ENCODE data around the gene COG6.

COG6 gene

DNA sequence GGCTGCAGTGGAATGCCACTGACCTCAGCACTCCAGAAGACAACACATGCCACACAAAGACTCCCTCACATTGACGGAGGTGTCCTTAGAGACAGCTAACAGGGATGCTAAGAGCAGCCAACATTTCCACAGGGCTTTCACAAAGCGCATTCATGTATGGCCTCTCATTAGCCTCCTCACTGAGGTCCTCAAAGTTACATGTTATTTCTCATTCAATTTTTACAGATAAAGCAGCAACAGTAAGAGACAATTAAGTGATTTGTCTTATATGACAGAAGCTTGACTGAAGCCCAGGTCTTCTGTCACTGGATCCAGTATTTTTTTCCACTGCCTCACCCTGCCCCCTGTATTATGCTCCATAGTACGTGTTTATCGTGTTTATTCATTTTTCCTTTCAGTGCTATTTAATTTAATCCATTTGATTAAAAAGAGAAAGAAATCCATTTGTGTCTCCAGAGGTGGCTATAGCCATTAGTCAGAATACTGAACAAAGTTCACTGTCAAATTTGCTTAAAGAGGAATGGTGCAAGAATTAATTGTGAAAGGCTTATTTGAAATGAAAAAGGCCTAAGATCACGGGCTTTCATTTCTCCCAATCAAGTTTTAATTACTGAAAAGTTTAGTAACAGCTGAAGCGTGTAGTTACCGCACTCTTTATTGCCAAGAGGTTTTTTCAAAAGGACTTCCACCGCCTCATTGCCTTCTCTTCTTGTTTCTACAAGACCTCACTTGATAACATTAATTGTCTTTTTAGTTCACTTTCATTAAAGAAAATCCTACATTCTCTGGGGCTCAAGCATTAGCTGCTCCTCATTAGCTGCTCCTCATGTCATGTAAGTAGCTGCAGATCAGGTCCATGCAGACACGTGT, 115.0 kb downstream of the COG6 start:
- DNase-seq (ENCODE audit: low spot score): no peak

- DNase-seq (ENCODE audit: low spot score): no peak
These were observed 118.4 kb downstream of the COG6 start for GRCh38 chr13:39773833-39774232.

GRCh38 chr13:39776439-39776838, 121.0 kb downstream of the COG6 start:
- DNase-seq (ENCODE audit: low spot score): no peak

GRCh38 chr13:39777021-39777420, 121.6 kb downstream of the COG6 start:
- no peak for DNase-seq (ENCODE audit: low spot score)

GRCh38 chr13:39777527-39778061, 122.1 kb downstream of the COG6 start:
- DNase-seq (ENCODE audit: low spot score): no peak

DNA sequence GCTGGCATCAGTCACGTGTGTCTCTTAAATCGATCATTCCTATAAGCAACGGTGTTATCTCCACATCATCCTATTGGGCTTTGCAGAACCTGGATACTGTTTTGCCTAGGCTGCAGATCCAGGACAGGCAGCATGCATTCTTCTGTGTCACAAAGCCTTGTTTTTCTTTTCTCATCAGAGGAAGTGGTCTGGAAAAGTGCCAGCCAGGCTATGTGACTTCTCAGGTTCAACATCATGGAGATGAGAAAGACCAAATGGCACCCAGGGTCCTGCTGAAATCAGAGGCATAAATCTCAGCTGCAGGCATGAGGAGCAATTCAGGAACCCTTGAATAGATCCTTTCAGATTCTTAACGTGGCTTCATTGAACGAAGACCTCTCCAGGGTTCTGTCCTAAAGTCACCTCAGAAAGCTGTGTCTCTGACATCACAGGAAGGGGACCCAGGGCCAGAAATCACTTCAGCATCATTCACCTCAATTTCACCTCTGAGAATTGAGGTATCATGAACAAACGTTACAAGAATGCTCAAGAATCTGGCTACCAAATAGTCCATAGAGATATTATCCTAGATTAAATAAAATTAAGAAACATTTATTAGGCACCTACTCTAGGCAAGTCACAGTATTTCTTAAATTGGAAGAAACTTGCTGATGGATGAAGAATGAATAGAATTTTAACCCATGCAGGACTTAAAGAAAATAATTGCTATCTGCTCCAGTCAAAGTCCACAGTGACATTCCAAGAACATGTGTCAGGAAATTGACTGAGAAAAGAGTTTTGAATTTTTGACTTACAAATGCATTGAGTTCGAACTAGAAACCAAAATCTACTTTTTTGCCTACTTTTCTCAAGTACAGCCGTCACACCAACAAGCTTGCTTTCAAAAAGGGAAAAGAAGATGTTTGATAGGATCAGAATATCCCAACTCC, 124.1 kb downstream of the COG6 start:
- DNase-seq (ENCODE audit: low spot score): peak; percentile 28

DNA sequence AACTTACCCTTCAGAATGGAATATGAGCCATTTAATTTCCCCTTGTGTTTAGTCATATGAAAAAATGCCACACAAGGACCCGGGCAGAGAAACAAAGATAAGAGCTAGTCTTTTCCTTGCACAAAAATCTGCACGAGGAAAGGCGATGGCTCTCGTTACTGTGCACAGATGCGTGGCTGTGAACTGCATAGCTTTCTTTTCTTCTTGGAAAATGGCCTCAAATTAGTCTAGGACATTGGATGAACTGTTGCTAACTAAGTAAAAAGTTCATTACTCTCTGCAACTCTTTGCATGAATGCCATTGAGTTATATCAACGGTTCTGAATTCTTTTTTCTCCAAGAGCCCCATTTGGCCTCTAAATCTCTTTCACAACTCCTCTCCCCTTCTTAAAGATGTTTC, 125.2 kb downstream of the COG6 start:
- DNase-seq (ENCODE audit: low spot score): no peak

DNA sequence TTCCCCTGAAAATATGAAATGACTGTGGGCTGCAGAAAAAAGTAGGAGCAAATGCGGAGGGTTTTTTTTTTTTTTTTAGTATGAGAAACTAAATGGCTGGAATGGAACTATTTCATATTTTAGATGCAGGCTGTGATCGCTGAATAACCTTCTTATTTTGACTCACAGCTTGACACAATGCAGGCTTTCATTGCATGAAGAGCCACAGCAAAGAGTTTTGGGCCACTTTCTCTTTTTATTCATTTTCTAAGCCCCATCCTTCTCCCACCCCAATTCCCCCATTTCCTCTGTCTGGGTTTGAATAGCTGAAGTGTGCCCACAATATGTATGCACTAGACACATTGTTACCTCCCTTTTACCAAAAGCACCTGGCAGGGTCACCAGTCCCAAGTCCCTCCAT, 125.9 kb downstream of the COG6 start:
- no peak for DNase-seq (ENCODE audit: low spot score)

- no peak for DNase-seq (ENCODE audit: low spot score)
These were observed 127.6 kb downstream of the COG6 start for GRCh38 chr13:39783051-39783450.

DNA sequence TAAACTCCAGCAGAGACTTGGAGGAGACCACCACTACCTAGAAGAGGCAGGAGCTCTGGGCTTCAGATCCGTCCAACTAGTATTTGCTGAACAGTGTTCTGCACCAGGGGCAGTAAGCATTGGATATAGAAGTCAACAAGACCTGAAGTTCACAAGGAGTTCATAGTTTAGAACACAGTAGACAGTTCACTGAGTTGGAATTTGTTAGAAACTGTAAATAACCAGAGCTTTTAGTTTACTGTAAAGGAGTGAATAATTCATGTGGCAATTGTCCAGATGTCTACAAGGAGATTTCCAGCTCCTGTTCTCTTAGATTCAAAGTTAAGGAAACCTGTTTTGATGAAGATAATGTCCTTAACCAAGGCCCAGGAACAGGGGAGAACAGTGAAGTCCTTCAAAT, 128.9 kb downstream of the COG6 start:
- no peak for DNase-seq (ENCODE audit: low spot score)

- DNase-seq (ENCODE audit: low spot score): no peak
These were observed 130.6 kb downstream of the COG6 start for GRCh38 chr13:39786091-39786490.

DNA sequence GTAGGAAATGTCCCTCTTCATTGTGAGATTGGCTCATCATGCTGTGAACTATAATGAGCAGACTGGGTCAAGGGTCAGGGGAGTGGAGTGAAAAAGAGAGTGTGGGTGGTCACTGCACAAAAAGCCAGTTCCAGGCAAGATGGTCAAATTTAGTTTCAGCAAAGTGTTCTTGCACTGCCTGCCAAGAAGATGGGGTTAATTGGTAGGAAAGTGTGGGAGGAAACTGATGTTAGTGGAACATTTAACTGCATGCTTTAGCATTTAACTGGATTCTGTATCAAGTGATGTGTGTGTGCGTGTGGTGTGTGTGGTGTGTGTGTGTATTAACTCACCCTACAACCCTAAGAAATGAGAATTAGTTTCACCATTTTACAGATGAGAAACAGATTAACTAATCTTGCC, 131.6 kb downstream of the COG6 start:
- DNase-seq (ENCODE audit: low spot score): no peak

- no peak for DNase-seq (ENCODE audit: low spot score)
These were observed 132.6 kb downstream of the COG6 start for GRCh38 chr13:39788102-39788501.

GRCh38 chr13:39789451-39789850, 134.0 kb downstream of the COG6 start:
- no peak for DNase-seq (ENCODE audit: low spot score)
